Caco-2 (cell line): ENCODE data around the gene LRRC51. TPM values are rescaled to one million over a fixed set of nuclear protein-coding genes. Genes with fewer than 3 reads are reported as not detected.

Experiments
- BruUV-seq: library from RNA; stranded (reverse); fragments of 400-500 nt; replicated peaks from 2 replicates; lab custom pipeline; 2021; lab: Mats Ljungman, UMichigan
- CTCF ChIA-PET: fragments of 300-600 bp; sonication (Branson Sonifier 250); formaldehyde crosslinking; loops from one replicate; lab custom pipeline; 2022; ENCODE audit warnings: antibody characterized with exemption; lab: Charles Lee
- POLR2A ChIA-PET: fragments of 300-600 bp; sonication (Branson Sonifier 250); formaldehyde crosslinking; loops from one replicate; lab custom pipeline; 2022; ENCODE audit warnings: antibody characterized with exemption; lab: Charles Lee
- DNase-seq, 2 experiments: peaks; one replicate each; pipeline versions ENCODE4 v3.0.0 to v3.0.0-alpha.2; 2020 to 2022
- H3K27me3 ChIP-seq: replicated peaks from 2 replicates; pipeline ENCODE4 v1.6.0; 2011; ENCODE audit warnings: low read length; ENCODE audit not compliant: control insufficient read depth, insufficient read depth
- H3K36me3 ChIP-seq: 2 replicates; pipeline ENCODE4 v1.5.1; 2011; ENCODE audit warnings: low read length; ENCODE audit not compliant: control insufficient read depth, insufficient read depth
- H3K4me1 ChIP-seq: fragments of 250-450 bp; sonication (Bioruptor Pico); 2 replicates; pipeline ENCODE4 v1.5.1; 2020; ENCODE audit warnings: mild to moderate bottlenecking
- H3K4me3 ChIP-seq: 2 replicates; pipeline ENCODE4 v1.5.1; 2011; ENCODE audit warnings: low read depth, mild to moderate bottlenecking, control low read depth, low read length
- H3K9me3 ChIP-seq: fragments of 250-450 bp; sonication (Bioruptor Pico); 2 replicates; pipeline ENCODE4 v1.5.1; 2020; ENCODE audit warnings: mild to moderate bottlenecking, moderate library complexity
- H3K27ac Mint-ChIP-seq: one replicate; pipeline ENCODE4 v1.8.0; 2022; ENCODE audit warnings: mixed read lengths; ENCODE audit not compliant: unreplicated experiment
- H3K27me3 Mint-ChIP-seq: one replicate; pipeline ENCODE4 v1.8.0; 2022; ENCODE audit warnings: mixed read lengths; ENCODE audit not compliant: insufficient read depth, unreplicated experiment
- H3K36me3 Mint-ChIP-seq: one replicate; pipeline ENCODE4 v1.8.0; 2022; ENCODE audit warnings: mild to moderate bottlenecking, mixed read lengths; ENCODE audit not compliant: insufficient read depth, unreplicated experiment
- H3K4me1 Mint-ChIP-seq: one replicate; pipeline ENCODE4 v1.8.0; 2022; ENCODE audit warnings: low read depth, mixed read lengths; ENCODE audit not compliant: unreplicated experiment
- H3K4me3 Mint-ChIP-seq: one replicate; pipeline ENCODE4 v1.8.0; 2022; ENCODE audit warnings: mild to moderate bottlenecking, moderate library complexity, mixed read lengths; ENCODE audit not compliant: unreplicated experiment
- H3K9me3 Mint-ChIP-seq: one replicate; pipeline ENCODE4 v1.8.0; 2022; ENCODE audit warnings: mixed read lengths; ENCODE audit not compliant: unreplicated experiment
- intact Hi-C: fragments of 100-400 bp; cut with micrococcal nuclease; formaldehyde crosslinking; loops from one replicate; pipeline ENCODE4 v1.10.0; 2022; ENCODE audit not compliant: unreplicated experiment
- total RNA-seq: library from RNA; stranded (reverse); gene quantifications from 2 replicates; pipeline ENCODE4 v1.2.3, GENCODE V29; 2022
- TF ChIP-seq, protein P1 (sequence below), 2 experiments: fragments of 200-600 bp in 1 of 2; IDR thresholded peaks; 1 replicate in 1 of 2; 2 replicates in 1 of 2; pipeline versions ENCODE4 v1.5.1 to v1.8.0; 2011 to 2022; ENCODE audit warnings: antibody characterized with exemption in 1 of 2, control low read depth in 1 of 2, inconsistent platforms in 1 of 2, low read depth in 1 of 2, low read length in 1 of 2, mild to moderate bottlenecking in 1 of 2, moderate library complexity in 1 of 2; ENCODE audit not compliant: insufficient read depth in 1 of 2, severe bottlenecking in 1 of 2, unreplicated experiment in 1 of 2

LRRC51 gene
- total RNA-seq, 1 experiment from 2014 or later = 13.8 TPM

DNA sequence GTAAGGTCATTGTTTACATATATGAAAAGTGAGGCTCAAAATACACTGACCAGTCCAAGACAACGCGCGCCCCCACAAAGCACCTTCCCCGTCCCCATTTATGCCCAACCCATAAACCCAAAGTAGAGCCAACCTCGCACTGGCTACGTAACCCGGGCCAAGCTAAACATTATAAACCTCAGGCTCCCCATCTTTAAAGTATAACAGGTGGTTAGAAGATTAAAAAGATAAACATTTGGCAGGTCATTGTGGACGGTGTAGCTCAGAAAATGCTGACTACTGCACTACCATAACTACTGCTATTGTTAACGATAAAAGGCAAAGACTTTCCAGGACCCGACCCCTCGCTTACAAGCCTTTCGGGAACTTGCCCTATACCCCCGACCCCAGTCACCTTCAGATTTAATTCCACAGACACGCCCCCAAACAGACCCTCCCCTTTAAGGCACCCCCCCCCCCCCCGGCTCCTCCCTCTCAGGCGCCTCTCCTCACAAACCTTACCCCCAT lies 778 bp upstream of the LRRC51 start:
- Mint-ChIP-seq H3K27me3 (no peaks in the 10 kb centered on the region), H3K9me3 (no peaks in the 10 kb centered on the region), H3K4me3 (peak overlapping the region; percentile 86), H3K4me1 (peaks cover 28% of the 10 kb centered on the region), H3K36me3 (peaks cover 16% of the 10 kb centered on the region), H3K27ac (peak overlapping the region; percentile 99)
- Histone ChIP-seq H3K4me1 (peaks cover 19% of the 10 kb centered on the region), H3K36me3 (0 out of 2 replicates have a peak, but pooled peaks cover 3% of the 10 kb centered on the region), H3K27me3 (no peaks in the 10 kb centered on the region), H3K4me3 (peak overlapping the region; percentile 92), H3K9me3 (no peaks in the 10 kb centered on the region)
- intact Hi-C loops = loop anchor here (1.0 to 5.0 kb wide), 7 partner anchors 11 to 352 kb away; partner anchors contain the start of genes ANAPC15, CLPB and LAMTOR1
- POLR2A ChIA-PET = no interaction called here
- peak in 1 of 2 experiments; percentile 37 for DNase-seq
- BruUV-seq = no TSS peak
- CTCF ChIA-PET = interaction anchor here (0.7 to 1.1 kb wide), 3 partner anchors 11 to 109 kb away, joined by 3 to 11 read pairs (median 4); no protein-coding TSS in a partner anchor
- TF ChIP-seq, protein P1, sequence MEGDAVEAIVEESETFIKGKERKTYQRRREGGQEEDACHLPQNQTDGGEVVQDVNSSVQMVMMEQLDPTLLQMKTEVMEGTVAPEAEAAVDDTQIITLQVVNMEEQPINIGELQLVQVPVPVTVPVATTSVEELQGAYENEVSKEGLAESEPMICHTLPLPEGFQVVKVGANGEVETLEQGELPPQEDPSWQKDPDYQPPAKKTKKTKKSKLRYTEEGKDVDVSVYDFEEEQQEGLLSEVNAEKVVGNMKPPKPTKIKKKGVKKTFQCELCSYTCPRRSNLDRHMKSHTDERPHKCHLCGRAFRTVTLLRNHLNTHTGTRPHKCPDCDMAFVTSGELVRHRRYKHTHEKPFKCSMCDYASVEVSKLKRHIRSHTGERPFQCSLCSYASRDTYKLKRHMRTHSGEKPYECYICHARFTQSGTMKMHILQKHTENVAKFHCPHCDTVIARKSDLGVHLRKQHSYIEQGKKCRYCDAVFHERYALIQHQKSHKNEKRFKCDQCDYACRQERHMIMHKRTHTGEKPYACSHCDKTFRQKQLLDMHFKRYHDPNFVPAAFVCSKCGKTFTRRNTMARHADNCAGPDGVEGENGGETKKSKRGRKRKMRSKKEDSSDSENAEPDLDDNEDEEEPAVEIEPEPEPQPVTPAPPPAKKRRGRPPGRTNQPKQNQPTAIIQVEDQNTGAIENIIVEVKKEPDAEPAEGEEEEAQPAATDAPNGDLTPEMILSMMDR (IDR thresholded peaks at IDR 0.05; ENCODE audit: insufficient read depth in 1 of 2, low read depth in 1 of 2, low read length in 1 of 2, severe bottlenecking in 1 of 2, unreplicated experiment in 1 of 2) = no peak

DNA sequence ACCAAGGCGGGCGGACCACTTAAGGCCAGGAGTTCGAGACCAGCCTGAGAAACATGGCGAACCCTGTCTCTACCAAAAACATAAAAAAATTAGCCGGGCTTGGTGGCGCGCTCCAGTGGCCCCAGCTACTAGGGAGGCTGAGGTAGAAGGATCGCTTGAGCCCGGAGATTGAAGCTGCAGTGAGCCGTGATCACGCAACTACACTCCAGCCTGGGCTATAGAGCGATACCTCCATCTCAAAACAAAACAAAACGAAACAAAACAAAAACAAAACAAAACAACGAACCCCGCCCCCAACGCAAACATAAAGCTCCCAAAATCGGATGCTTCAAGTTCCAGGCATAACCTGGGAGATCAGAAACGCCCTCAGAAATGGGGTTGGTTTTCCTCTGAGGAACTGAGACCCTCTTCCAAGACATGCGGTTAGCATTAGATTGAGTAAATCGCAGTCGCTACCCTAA lies 564 bp downstream of the LRRC51 start:
- DNase-seq = no peak
- Mint-ChIP-seq H3K27me3 (no peaks in the 10 kb centered on the region), H3K36me3 (peaks cover 11% of the 10 kb centered on the region), H3K4me1 (peaks cover 28% of the 10 kb centered on the region), H3K4me3 (peak overlapping the region; percentile 86), H3K27ac (peak overlapping the region; percentile 99), H3K9me3 (no peaks in the 10 kb centered on the region)
- H3K36me3 ChIP-seq = no peaks in the 10 kb centered on the region
- no peaks in the 10 kb centered on the region for H3K9me3 ChIP-seq
- BruUV-seq = TSS peak; percentile 59
- H3K27me3 ChIP-seq = no peaks in the 10 kb centered on the region
- TF ChIP-seq, protein P1 (IDR thresholded peaks at IDR 0.05; ENCODE audit: insufficient read depth in 1 of 2, low read depth in 1 of 2, low read length in 1 of 2, severe bottlenecking in 1 of 2, unreplicated experiment in 1 of 2) = no peak
- peaks cover 19% of the 10 kb centered on the region for H3K4me1 ChIP-seq
- intact Hi-C loops = loop anchor here (2.0 to 5.0 kb wide), 2 partner anchors 56 to 351 kb away; partner anchors contain the start of gene CLPB
- H3K4me3 ChIP-seq = peak overlapping the region; percentile 67
- POLR2A ChIA-PET = interaction anchor here (0.5 to 2.0 kb wide), 4 partner anchors 26 to 276 kb away, joined by 3 to 15 read pairs (median 9); partner anchors contain the start of gene ANAPC15
- CTCF ChIA-PET = interaction anchor here (1.2 to 1.7 kb wide), 2 partner anchors 10 to 56 kb away, joined by 10 to 16 read pairs; no protein-coding TSS in a partner anchor

DNA sequence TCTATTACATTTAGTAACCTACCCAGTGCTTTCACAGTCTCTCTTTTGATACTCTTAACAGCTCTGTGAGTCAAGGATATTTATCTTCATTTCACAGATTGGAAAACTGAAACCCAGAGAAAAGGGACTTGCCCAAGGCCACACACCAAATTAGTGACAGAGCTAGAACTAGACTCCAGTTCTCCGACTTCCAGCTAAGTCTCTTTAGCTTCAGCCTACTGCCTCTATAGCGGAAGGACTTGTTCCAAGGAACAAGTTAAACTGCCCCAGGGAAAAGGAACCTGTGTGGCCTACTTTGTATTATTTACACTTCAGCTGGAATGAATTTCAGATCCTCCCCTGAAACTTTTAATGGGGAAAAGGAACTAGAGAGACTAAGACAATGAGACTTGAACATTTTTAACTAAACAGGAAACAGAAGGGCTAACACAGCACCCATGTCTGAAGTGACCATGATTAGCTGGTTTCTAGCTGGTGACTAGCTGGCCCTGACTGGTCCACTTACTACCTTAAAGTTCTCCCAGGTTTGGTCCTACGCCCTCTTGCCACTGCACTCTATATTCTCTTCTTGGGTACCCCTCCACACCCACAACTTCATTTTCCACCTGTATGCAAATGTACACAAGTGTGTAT lies 1.3 kb downstream of the LRRC51 start:
- Mint-ChIP-seq H3K27ac (peak overlapping the region; percentile 99), H3K4me1 (peaks cover 28% of the 10 kb centered on the region), H3K36me3 (peaks cover 11% of the 10 kb centered on the region), H3K27me3 (no peaks in the 10 kb centered on the region), H3K4me3 (peak overlapping the region; percentile 86), H3K9me3 (no peaks in the 10 kb centered on the region)
- peak in 1 of 2 experiments; percentile 51 for DNase-seq
- H3K9me3 ChIP-seq = no peaks in the 10 kb centered on the region
- no peaks in the 10 kb centered on the region for H3K27me3 ChIP-seq
- CTCF ChIA-PET = interaction anchor here (1.2 to 1.7 kb wide), 2 partner anchors 10 to 57 kb away, joined by 10 to 16 read pairs; no protein-coding TSS in a partner anchor
- POLR2A ChIA-PET = interaction anchor here (0.5 to 2.0 kb wide), 4 partner anchors 25 to 275 kb away, joined by 3 to 15 read pairs (median 9); partner anchors contain the start of gene ANAPC15
- no peak overlapping the region for H3K4me3 ChIP-seq
- peaks cover 19% of the 10 kb centered on the region for H3K4me1 ChIP-seq
- TF ChIP-seq, protein P1 (IDR thresholded peaks at IDR 0.05; ENCODE audit: insufficient read depth in 1 of 2, low read depth in 1 of 2, low read length in 1 of 2, severe bottlenecking in 1 of 2, unreplicated experiment in 1 of 2) = no peak
- H3K36me3 ChIP-seq = no peaks in the 10 kb centered on the region
- intact Hi-C loops = loop anchor here (2.0 to 5.0 kb wide), 2 partner anchors 57 to 350 kb away; partner anchors contain the start of gene CLPB
- BruUV-seq = no TSS peak
